IPS-NIHi11 (cell line): ENCODE results near the gene SLC35B3.
"Not testable (repeated sequence)": the region's sequence is repeated elsewhere in the genome, so short reads cannot be mapped to it uniquely, and the experiment has no call there.

Experiments
- DNase-seq: peaks from one replicate; pipeline ENCODE4 v3.0.0; 2012; ENCODE audit warnings: mixed read lengths, low spot score

SLC35B3 gene

DNA sequence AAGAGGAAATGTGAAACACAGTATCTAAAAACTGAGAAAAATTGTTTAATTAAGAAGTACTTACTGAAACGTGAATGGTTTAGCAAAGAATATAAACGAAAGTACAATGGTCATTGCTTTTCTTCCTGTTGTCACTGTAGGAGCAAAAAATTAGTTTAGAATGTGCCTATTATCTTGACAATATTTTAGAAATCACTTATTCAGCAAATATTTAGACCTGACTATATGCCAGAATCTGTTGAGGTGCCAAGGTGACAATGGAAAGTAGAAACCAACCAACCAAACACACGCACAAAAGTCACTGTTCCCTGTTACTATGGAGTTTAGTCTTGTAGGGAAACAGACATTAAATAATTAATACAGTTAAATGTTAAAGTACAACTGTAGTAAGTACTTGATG, 20.5 kb downstream of the SLC35B3 start:
- DNase-seq = no peak

DNA sequence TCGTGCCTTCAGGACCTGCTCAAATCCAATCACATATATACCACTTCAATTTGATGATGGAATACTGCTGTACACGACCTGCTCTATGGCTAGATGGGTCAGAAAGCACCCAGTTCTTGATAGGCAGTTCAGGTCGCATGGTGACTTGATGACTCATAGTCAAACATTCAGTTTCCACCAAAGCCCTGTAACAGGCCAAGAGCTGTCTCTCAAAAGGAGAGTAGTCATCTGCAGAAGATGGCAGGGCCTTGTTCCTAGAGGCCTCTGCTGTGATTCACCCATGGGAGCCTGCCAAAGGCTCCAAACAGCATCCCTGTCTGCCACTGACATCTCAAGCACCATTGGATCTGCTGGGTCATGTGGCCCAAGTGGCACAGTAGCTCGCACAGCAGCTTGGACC, 29.4 kb downstream of the SLC35B3 start:
- not testable (repeated sequence) for DNase-seq

DNA sequence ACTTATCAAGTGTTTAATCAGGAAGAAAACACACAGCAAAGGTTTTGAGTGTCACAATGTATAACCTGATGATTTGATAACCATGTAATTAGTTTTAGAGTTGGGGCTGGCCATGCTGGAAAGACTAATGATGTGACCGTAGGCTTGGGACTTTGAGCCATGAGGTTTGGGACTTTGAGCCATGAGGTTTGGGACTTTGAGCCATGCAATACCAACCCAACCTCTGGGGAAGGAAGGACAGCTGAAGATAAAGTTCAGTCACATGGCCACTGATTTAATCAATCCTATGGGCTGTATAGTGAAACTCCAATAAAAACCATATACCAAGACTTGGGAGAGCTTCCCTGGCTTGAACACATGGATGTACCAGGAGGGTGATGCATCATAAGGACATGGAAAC, 32.8 kb downstream of the SLC35B3 start:
- no peak for DNase-seq

DNA sequence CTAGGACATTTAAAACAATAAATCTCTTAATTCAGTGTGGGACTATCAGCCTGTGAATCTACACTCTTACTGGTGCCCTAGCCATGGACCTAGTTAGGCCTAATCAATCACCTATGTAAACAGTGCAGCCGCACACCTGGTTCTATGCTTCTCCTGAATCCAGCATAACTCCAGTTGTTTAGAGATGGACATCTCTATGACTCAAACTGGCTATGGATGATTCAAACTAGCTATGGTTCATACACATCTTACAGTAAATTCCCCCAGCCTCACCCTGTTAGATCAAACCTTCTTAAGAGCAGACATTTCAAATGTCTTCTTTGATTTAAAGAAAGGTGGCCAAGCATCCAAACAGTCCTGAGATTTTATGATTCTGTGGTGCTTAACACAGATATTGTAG, 34.7 kb downstream of the SLC35B3 start:
- DNase-seq = no peak

DNA sequence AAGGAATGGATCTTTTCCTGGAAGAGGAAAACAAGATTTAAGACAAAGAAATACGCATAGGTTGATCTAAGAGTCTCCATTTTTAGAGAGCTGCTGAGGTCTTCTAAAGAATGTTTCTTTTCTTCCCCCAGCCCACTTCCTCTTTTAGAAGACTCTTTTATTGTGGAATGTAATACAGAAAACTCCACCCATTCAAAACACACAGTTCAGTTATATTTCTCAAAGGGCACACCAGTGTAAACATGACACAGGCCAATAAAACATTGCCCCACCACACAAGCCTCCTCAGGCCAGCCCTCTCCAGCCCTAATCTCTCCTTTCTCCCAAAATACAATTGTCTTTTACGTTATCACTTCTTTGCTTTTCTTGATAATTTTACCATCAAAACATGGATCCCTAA, 42.8 kb downstream of the SLC35B3 start:
- no peak for DNase-seq

DNA sequence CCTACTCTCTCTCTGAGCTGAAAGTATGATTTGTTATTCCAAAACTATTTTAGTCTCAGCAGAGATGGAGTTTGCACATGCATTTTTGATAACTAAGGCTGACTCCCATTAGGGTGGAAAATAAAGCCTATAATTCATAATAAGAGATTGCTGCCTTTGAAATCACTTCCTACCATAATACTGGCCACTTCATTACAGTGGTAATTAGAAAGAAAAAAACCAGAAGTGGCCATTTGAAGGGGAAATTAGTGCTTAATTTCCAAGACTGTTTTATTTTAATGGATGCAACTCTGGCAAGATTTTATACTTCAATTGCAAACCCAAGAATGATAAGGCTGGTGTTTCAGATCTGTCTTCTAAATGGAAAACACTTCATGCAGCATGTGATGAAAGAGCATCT, 43.4 kb downstream of the SLC35B3 start:
- no peak for DNase-seq

DNA sequence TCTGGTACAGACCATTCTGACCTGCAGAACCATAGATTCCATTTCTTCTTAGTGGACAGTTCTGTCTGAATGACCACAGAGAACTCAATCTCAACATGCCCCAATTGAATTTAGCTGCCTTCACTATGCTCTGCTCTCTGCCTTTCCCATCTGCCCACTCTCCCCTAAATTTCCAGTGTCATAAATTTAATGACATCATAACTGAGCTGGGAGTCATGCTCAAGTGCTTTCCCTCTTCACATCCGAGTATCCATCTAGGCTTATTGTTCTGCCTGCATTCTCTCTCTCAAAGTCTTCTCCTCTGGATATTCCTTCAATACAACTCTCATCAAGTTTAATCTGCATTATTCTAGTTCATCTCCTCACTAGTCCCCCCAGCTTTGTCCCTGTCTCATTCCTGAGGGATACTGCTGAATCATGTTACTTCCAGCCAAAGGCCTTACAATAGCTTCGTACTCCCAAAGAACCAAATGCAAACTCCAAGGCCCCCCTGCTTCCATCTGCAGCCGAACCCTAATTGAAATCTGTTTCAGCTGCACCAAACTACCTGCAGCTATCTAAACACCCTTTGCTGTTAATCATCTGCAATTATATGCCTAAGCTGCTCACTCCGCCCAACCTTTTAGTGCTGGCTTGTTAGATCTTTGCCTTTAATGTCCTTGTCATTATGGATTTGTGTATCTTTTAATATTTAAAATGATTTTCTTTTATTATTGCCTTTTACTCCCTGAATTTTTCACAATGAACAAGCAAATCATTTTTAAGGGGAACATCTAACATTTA, 46.1 kb downstream of the SLC35B3 start:
- no peak for DNase-seq

DNA sequence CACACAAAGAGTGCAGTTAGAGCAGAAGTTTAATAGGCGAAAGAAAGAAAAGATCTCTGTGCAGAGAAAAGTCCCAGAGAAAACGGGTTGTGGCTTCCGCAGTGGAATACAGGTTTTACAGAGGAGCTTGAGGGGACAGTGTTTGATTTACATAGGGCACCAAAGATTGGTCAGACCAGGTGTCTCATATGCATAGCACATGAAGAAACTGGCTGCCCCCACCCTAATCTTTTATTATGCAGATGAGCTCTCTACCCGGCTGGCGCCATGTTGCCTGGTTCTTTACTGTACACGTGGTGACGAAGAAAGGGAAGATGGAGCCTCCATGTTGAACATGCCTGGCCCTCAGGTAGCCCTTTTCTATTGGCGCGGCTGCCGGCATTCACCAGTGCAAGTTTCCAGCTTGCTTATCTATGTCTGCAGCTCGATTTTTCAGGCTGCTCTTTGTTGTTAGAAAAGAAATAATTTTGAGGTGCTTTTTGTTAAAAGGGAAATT, 47.4 kb downstream of the SLC35B3 start:
- DNase-seq = no peak

DNA sequence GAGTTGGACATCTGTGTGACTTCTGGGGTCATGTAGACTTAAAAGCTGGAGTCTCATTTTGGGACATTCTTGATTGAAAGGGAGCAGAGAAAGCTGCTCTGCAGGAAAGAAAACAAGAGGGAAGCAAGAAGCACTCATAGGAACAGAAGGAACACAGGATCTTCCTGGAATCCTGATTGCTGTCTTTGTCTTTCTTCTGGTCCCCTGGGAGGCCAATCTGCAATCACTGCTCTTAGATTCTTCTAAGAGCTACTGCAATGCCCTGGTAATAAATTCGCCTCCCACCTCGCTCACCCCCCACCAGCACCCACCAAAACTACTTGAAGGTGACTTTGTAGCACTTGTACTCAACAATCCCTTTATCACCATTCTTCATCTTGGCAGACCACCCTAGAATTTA, 51.8 kb downstream of the SLC35B3 start:
- peak; percentile 56 for DNase-seq

DNA sequence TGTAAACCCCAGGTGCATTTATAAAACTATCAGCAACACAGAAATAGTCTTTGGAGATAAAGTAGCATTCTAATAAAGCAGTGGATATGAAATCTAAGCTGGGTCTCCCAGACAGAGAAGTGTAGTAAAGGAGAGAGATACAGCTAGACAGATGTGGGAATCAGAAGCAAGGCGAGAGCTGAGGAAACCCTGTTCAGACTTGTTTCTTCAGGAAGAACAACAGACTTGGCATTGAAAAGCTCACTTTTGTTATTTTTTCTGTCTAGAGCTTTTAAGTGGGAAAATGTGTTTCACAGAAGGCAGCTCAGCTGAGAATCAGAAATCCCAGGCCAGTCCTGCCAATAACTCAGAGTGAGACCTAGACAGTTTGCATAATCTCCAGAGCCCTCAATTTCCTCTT, 52.9 kb downstream of the SLC35B3 start:
- DNase-seq = no peak

DNA sequence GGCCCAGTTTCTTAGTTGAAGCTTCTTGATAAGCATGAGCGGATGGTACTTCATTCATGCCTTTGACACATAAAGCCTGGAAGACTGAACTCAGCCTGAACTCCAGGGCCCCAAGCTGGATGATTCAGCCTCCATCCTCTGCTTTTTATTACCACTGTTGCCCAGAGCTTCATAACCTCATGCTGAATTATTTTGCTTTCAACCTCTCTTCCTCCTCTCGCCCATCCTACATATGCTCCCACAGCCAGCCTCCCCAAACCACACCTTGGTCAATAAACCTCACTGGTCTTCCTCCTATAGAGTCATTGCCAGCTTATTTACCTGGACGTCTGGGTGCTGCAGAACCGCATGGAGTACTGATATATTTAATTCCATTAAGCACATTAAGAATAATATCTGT, 59.4 kb downstream of the SLC35B3 start:
- no peak for DNase-seq
